B cell (primary cell): Measurements from ENCODE around the gene SESN3. TPM values are rescaled to one million over a fixed set of nuclear protein-coding genes. Genes with fewer than 3 reads are reported as not detected.

Experiments used
- ATAC-seq: fragments of 200-7000 bp; cut with Tn5 transposase; one replicate; pipeline ENCODE4 v1.10.0; 2021; ENCODE audit warnings: low read depth, mild to moderate bottlenecking, moderate number of reproducible peaks, moderate library complexity
- CTCF ChIA-PET: fragments of 350-600 bp; sonication (Branson Sonifier 250); formaldehyde crosslinking; loops from one replicate; lab custom pipeline; 2021; ENCODE audit warnings: antibody characterized with exemption, inconsistent platforms; lab: Charles Lee
- POLR2A ChIA-PET: fragments of 350-600 bp; sonication (Branson Sonifier 250); formaldehyde crosslinking; loops from one replicate; lab custom pipeline; 2021; ENCODE audit warnings: antibody characterized with exemption; lab: Charles Lee
- DNase-seq: peaks from one replicate; pipeline ENCODE4 v3.0.0; 2013
- H2AFZ ChIP-seq: 2 replicates; pipeline ENCODE4 v1.6.1; 2012; ENCODE audit warnings: mild to moderate bottlenecking, low read depth, low read length; ENCODE audit not compliant: insufficient read depth, poor library complexity, severe bottlenecking
- H3K27ac ChIP-seq, 2 donors: 1 replicate in 1 of 2; 2 replicates in 1 of 2; pipeline ENCODE4 v1.5.1; 2012 to 2013; ENCODE audit warnings: low read length in 2 of 2, mild to moderate bottlenecking in 2 of 2, moderate library complexity in 1 of 2
- H3K27me3 ChIP-seq, 4 experiments: fragments of 200-600 bp in 1 of 4; sonication (generic) in 1 of 4; replicated peaks in 1 of 4; 1 replicate in 2 of 4; 2 replicates in 2 of 4; pipeline versions ENCODE4 v1.6.1 to v1.7.0; 2013 to 2016; ENCODE audit warnings: low read length in 3 of 4, mild to moderate bottlenecking in 2 of 4, mixed read lengths in 1 of 4, moderate library complexity in 1 of 4; ENCODE audit not compliant: insufficient read depth in 4 of 4, control insufficient read depth in 3 of 4; ENCODE audit errors: control extremely low read depth in 1 of 4
- H3K36me3 ChIP-seq, 2 experiments: replicated peaks in 1 of 2; 1 replicate in 1 of 2; 2 replicates in 1 of 2; pipeline versions ENCODE4 v1.6.1 to v1.7.1; 2013; ENCODE audit warnings: low read length in 1 of 2; ENCODE audit not compliant: insufficient read depth in 2 of 2, control insufficient read depth in 1 of 2; ENCODE audit errors: control extremely low read depth in 1 of 2, extremely low read depth in 1 of 2
- H3K4me1 ChIP-seq, 2 donors: fragments of 200-600 bp in 1 of 2; sonication (generic) in 1 of 2; 1 replicate in 1 of 2; 2 replicates in 1 of 2; pipeline versions ENCODE4 v1.5.1 to v1.6.1; 2013 to 2017; ENCODE audit warnings: low read length in 2 of 2; ENCODE audit not compliant: control insufficient read depth in 2 of 2, insufficient read depth in 2 of 2
- H3K4me2 ChIP-seq: replicated peaks from 2 replicates; pipeline ENCODE3; 2012; ENCODE audit warnings: mild to moderate bottlenecking, low read depth, low read length; ENCODE audit not compliant: poor library complexity, severe bottlenecking
- H3K4me3 ChIP-seq, 5 experiments: fragments of 200-600 bp in 1 of 5; sonication (generic) in 1 of 5; 1 replicate in 3 of 5; 2 replicates in 2 of 5; pipeline versions ENCODE4 v1.5.1 to v1.7.0; 2011 to 2016; ENCODE audit warnings: low read length in 4 of 5, mild to moderate bottlenecking in 4 of 5, low read depth in 2 of 5, control low read depth in 1 of 5, moderate library complexity in 1 of 5; ENCODE audit not compliant: insufficient read depth in 1 of 5; ENCODE audit errors: control extremely low read depth in 1 of 5, extremely low read depth in 1 of 5
- H3K79me2 ChIP-seq: fragments of 200-600 bp; sonication (generic); one replicate; pipeline ENCODE4 v1.6.0; 2016; ENCODE audit warnings: low read length; ENCODE audit not compliant: control insufficient read depth, insufficient read depth
- H3K9ac ChIP-seq: fragments of 200-600 bp; sonication (generic); 2 replicates; pipeline ENCODE4 v1.6.1; 2017; ENCODE audit warnings: mild to moderate bottlenecking, low read length, moderate library complexity
- H3K9me3 ChIP-seq, 3 donors: one replicate each; pipeline versions ENCODE4 v1.6.1 to v1.7.1; 2013; ENCODE audit warnings: low read length in 2 of 3; ENCODE audit not compliant: control insufficient read depth in 2 of 3, insufficient read depth in 1 of 3; ENCODE audit errors: control extremely low read depth in 1 of 3
- H4K20me1 ChIP-seq: 2 replicates; pipeline ENCODE4 v1.6.0; 2012; ENCODE audit warnings: mild to moderate bottlenecking, low read length; ENCODE audit not compliant: insufficient read depth, control insufficient read depth, poor library complexity, severe bottlenecking
- H3K27ac Mint-ChIP-seq: one replicate; pipeline ENCODE4 v1.8.0; 2021; ENCODE audit warnings: mixed read lengths
- H3K27me3 Mint-ChIP-seq: one replicate; pipeline ENCODE4 v1.8.0; 2021; ENCODE audit warnings: mixed read lengths
- H3K4me1 Mint-ChIP-seq: one replicate; pipeline ENCODE4 v1.8.0; 2021; ENCODE audit warnings: mixed read lengths
- H3K4me3 Mint-ChIP-seq: one replicate; pipeline ENCODE4 v1.8.0; 2021; ENCODE audit warnings: mixed read lengths
- H3K9me3 Mint-ChIP-seq: one replicate; pipeline ENCODE4 v1.8.0; 2022; ENCODE audit warnings: mixed read lengths; ENCODE audit not compliant: insufficient read depth
- EZH2 ChIP-seq: IDR thresholded peaks from 2 replicates; pipeline ENCODE4 v1.6.1; 2012; ENCODE audit warnings: borderline replicate concordance, low read depth, mild to moderate bottlenecking, moderate library complexity, low read length; ENCODE audit not compliant: insufficient read depth, poor library complexity, severe bottlenecking
- WGBS: methylation state at CpG from one replicate; pipeline ENCODE4 v1.1.5; 2013; ENCODE audit warnings: missing lambda C conversion rate; ENCODE audit not compliant: insufficient coverage; 5-methylcytosine and 5-hydroxymethylcytosine counted together
- intact Hi-C: fragments of 100-400 bp; cut with micrococcal nuclease; formaldehyde crosslinking; loops from one replicate; pipeline ENCODE4 v1.10.0; 2022
- polyA plus RNA-seq: library from polyadenylated mRNA; depleted of rRNA; stranded (reverse); fragments of >200 nt; gene quantifications from 2 replicates; pipeline ENCODE4 v1.2.3, GENCODE V29; 2012
- total RNA-seq, 2 donors: library from RNA; stranded (reverse); fragments of 120-200 nt in 1 of 2; gene quantifications; 1 replicate in 1 of 2; 2 replicates in 1 of 2; pipeline versions ENCODE4 v1.2.3 to v1.2.4, GENCODE V29; 2013 to 2022
- TF ChIP-seq, protein P1 (sequence below): fragments of 200-600 bp; IDR thresholded peaks from one replicate; pipeline ENCODE4 v1.8.0; 2022; ENCODE audit warnings: antibody characterized with exemption, mild to moderate bottlenecking

Gene SESN3
- total and polyA plus RNA-seq, 2 donors (not counting 1 experiment from before 2014, with no cell fraction given) = 10.1 to 519 TPM

- no peak for TF ChIP-seq EZH2
- TF ChIP-seq, protein P1, sequence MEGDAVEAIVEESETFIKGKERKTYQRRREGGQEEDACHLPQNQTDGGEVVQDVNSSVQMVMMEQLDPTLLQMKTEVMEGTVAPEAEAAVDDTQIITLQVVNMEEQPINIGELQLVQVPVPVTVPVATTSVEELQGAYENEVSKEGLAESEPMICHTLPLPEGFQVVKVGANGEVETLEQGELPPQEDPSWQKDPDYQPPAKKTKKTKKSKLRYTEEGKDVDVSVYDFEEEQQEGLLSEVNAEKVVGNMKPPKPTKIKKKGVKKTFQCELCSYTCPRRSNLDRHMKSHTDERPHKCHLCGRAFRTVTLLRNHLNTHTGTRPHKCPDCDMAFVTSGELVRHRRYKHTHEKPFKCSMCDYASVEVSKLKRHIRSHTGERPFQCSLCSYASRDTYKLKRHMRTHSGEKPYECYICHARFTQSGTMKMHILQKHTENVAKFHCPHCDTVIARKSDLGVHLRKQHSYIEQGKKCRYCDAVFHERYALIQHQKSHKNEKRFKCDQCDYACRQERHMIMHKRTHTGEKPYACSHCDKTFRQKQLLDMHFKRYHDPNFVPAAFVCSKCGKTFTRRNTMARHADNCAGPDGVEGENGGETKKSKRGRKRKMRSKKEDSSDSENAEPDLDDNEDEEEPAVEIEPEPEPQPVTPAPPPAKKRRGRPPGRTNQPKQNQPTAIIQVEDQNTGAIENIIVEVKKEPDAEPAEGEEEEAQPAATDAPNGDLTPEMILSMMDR = no peak
- H3K9me3 ChIP-seq = peaks cover 0 to 9% (median 4%) of the 10 kb centered on the region in 3 donors
- peaks cover 5 to 15% of the 10 kb centered on the region in 2 experiments for H3K36me3 ChIP-seq
- peaks cover 96% of the 10 kb centered on the region for H3K79me2 ChIP-seq
- peaks cover 4% of the 10 kb centered on the region for H4K20me1 ChIP-seq
- no peak overlapping the region for H3K9ac ChIP-seq
- ChIA-PET CTCF (interaction anchor here (0.8 to 3.1 kb wide), 4 partner anchors 10 to 542 kb away, joined by 3 to 17 read pairs (median 5); no protein-coding TSS in a partner anchor), POLR2A (no interaction called here)
- Mint-ChIP-seq H3K27ac (peak overlapping the region; percentile 4), H3K9me3 (peaks cover 2% of the 10 kb centered on the region), H3K27me3 (no peaks in the 10 kb centered on the region), H3K4me3 (peak overlapping the region; percentile 40), H3K4me1 (peaks cover 55% of the 10 kb centered on the region)
- intact Hi-C loops = no loop called here
- H3K4me2 ChIP-seq = peak overlapping the region; percentile 18
- DNase-seq = no peak
- H3K4me3 ChIP-seq = no peak overlapping the region
- peak; percentile 47 for ATAC-seq
- H3K27ac ChIP-seq = peak overlapping the region in 1 of 2 donors; percentile 59
- H3K27me3 ChIP-seq = no peaks in the 10 kb centered on the region
- WGBS = 100% methylated on average over 1 of the region's 3 CpGs
- no peak overlapping the region for H2AFZ ChIP-seq
- peaks cover 10 to 14% of the 10 kb centered on the region in 2 donors for H3K4me1 ChIP-seq
Observed at GRCh38 chr11:95222817-95223216, 8.2 kb downstream of the SESN3 start.

- DNase-seq = no peak
- Mint-ChIP-seq H3K9me3 (no peaks in the 10 kb centered on the region), H3K27me3 (no peaks in the 10 kb centered on the region), H3K4me3 (no peak overlapping the region), H3K4me1 (peaks cover 51% of the 10 kb centered on the region), H3K27ac (no peak overlapping the region)
- no peak for ATAC-seq
- no peak overlapping the region for H3K4me3 ChIP-seq
- no CpG with 5 or more reads among the region's 3 CpGs for WGBS
- peaks cover 11 to 21% of the 10 kb centered on the region in 2 donors for H3K4me1 ChIP-seq
- ChIA-PET POLR2A (interaction anchor here (3.5 kb wide), 1 partner anchor 12 kb away, joined by 12 read pairs; the partner anchor contains the start of gene SESN3), CTCF (interaction anchor here (1.7 kb wide), 1 partner anchor 545 kb away, joined by 3 read pairs; no protein-coding TSS in a partner anchor)
- H3K9ac ChIP-seq = no peak overlapping the region
- TF ChIP-seq, protein P1 = no peak
- TF ChIP-seq EZH2 = no peak
- intact Hi-C loops = no loop called here
- H3K79me2 ChIP-seq = peaks cover 95% of the 10 kb centered on the region
- peaks cover 4% of the 10 kb centered on the region for H4K20me1 ChIP-seq
- no peak overlapping the region for H2AFZ ChIP-seq
- H3K9me3 ChIP-seq = peaks cover 0 to 9% (median 0%) of the 10 kb centered on the region in 3 donors
- peaks cover 2 to 12% of the 10 kb centered on the region in 2 experiments for H3K36me3 ChIP-seq
- H3K4me2 ChIP-seq = no peak overlapping the region
- H3K27ac ChIP-seq = no peak overlapping the region
- no peaks in the 10 kb centered on the region for H3K27me3 ChIP-seq
Observed at GRCh38 chr11:95219599-95219998, 11.4 kb downstream of the SESN3 start.
